Stomach (tissue), 9 donors: Measurements from ENCODE around the gene CD46. TPM values are rescaled to one million over a fixed set of nuclear protein-coding genes. Genes with fewer than 3 reads are reported as not detected.

Experiments
- DNase-seq, 2 donors: peaks; one replicate each; pipeline versions ENCODE4 v3.0.0 to v3.0.0-alpha.2; 2013 to 2019
- H3K27ac ChIP-seq, 5 donors: fragments of 200-600 bp in 4 of 5; sonication (generic) in 4 of 5; one replicate each; pipeline ENCODE4 v1.5.1; 2013 to 2019; ENCODE audit warnings: mild to moderate bottlenecking in 1 of 5, moderate library complexity in 1 of 5
- H3K27me3 ChIP-seq, 3 donors: fragments of 200-600 bp; sonication (generic); one replicate each; pipeline ENCODE4 v1.5.1; 2017 to 2019; ENCODE audit warnings: mixed run types in 1 of 3
- H3K36me3 ChIP-seq, 4 donors: fragments of 200-600 bp; sonication (generic); 1 replicate in 3 of 4; 2 replicates in 1 of 4; pipeline ENCODE4 v1.5.1; 2016 to 2019
- H3K4me1 ChIP-seq, 4 donors: fragments of 200-600 bp; sonication (generic); one replicate each; pipeline ENCODE4 v1.5.1; 2016 to 2019
- H3K4me3 ChIP-seq, 4 donors: fragments of 200-600 bp; sonication (generic) in 3 of 4; one replicate each; pipeline ENCODE4 v1.5.1; 2016 to 2019; ENCODE audit warnings: mild to moderate bottlenecking in 1 of 4
- H3K9me3 ChIP-seq, 4 donors: fragments of 200-600 bp; sonication (generic); one replicate each; pipeline ENCODE4 v1.5.1; 2016 to 2019
- CTCF ChIP-seq, 7 experiments: fragments of 450-650 bp in 4 of 7; fragments of 200-600 bp in 3 of 7; sonication (generic) in 3 of 7; IDR thresholded peaks; one replicate each; pipeline ENCODE4 v1.5.1; 2016 to 2019; ENCODE audit warnings: antibody characterized with exemption in 7 of 7, control low read depth in 2 of 7, mild to moderate bottlenecking in 1 of 7
- EP300 ChIP-seq: sonication (generic); formaldehyde crosslinking; IDR thresholded peaks from one replicate; pipeline ENCODE4 v1.6.1; 2017; ENCODE audit warnings: antibody characterized with exemption
- POLR2A ChIP-seq, 4 donors: fragments of 450-650 bp; IDR thresholded peaks; one replicate each; pipeline ENCODE4 v1.6.1; 2016; ENCODE audit warnings: antibody characterized with exemption in 4 of 4, control low read depth in 2 of 4, mild to moderate bottlenecking in 1 of 4, moderate library complexity in 1 of 4
- POLR2AphosphoS5 ChIP-seq, 3 donors: sonication (generic); formaldehyde crosslinking; IDR thresholded peaks; one replicate each; pipeline ENCODE4 v1.6.1; 2016; ENCODE audit warnings: antibody characterized with exemption in 3 of 3
- WGBS, 5 donors: extraction: QIAGEN DNeasy Blood & Tissue Kit in 3 of 5; methylation state at CpG; one replicate each; pipeline versions ENCODE4 v1.1.5 to v1.1.7; 2013 to 2018; 5-methylcytosine and 5-hydroxymethylcytosine counted together
- intact Hi-C: fragments of 100-400 bp; cut with DNase I; formaldehyde crosslinking; loops from one replicate; pipeline ENCODE4 v1.15.1; 2023; ENCODE audit warnings: low total_unique reads
- polyA plus RNA-seq, 3 donors: library from polyadenylated mRNA; stranded (reverse); fragments of 200-250 nt; gene quantifications; one replicate each; pipeline ENCODE4 v1.2.3, GENCODE V29; 2013
- small RNA-seq, 4 donors: library from RNA; depleted of rRNA; stranded (forward); fragments of <200 nt; gene quantifications; one replicate each; pipeline ENCODE3, GENCODE V24; 2016
- total RNA-seq, 5 donors: library from RNA; depleted of rRNA; stranded (reverse); fragments of >200 nt; gene quantifications; one replicate each; pipeline versions ENCODE4 v1.1.0 to v1.2.3, GENCODE V29; 2014 to 2016
- donor health status: healthy with polysubstance abuse.
- donor health status: Bipolar disorder and iron deficiency.
- donor health status: healthy.

CD46 gene
- total and polyA plus RNA-seq, 8 donors = 25.2 to 424 (median 96.5) TPM

GRCh38 chr1:207841901-207842300 lies 90.0 kb downstream of the CD46 start:
- peaks cover 24 to 86% (median 55%) of the 10 kb centered on the region in 4 donors for H3K4me1 ChIP-seq
- 44 to 67% (median 53%) methylated on average over 4 of the region's 4 CpGs for WGBS, 5 donors
- peaks cover 0 to 26% (median 3%) of the 10 kb centered on the region in 4 donors for H3K36me3 ChIP-seq
- TF ChIP-seq POLR2AphosphoS5 (IDR thresholded peaks at IDR 0.05) = no peak
- TF ChIP-seq POLR2A (IDR thresholded peaks at IDR 0.05) = no peak
- no peak for TF ChIP-seq EP300
- TF ChIP-seq CTCF (IDR thresholded peaks at IDR 0.05) = no peak
- H3K4me3 ChIP-seq = no peak overlapping the region
- no peak for DNase-seq
- no peaks in the 10 kb centered on the region for H3K27me3 ChIP-seq
- no peaks in the 10 kb centered on the region for H3K9me3 ChIP-seq
- peak overlapping the region in 1 of 5 donors; percentile 31 for H3K27ac ChIP-seq
- intact Hi-C loops = no loop called here

- intact Hi-C loops = no loop called here
- Histone ChIP-seq H3K4me1 (peaks cover 20 to 86% (median 51%) of the 10 kb centered on the region in 4 donors), H3K4me3 (no peak overlapping the region), H3K27ac (peak overlapping the region in 1 of 5 donors; percentile 31), H3K36me3 (peaks cover 0 to 28% (median 3%) of the 10 kb centered on the region in 4 donors), H3K9me3 (no peaks in the 10 kb centered on the region), H3K27me3 (no peaks in the 10 kb centered on the region)
- WGBS, 5 donors = 87 to 94% (median 90%) methylated on average over 6 of the region's 6 CpGs
- no peak for DNase-seq
- no peak for TF ChIP-seq CTCF (IDR thresholded peaks at IDR 0.05)
- no peak for TF ChIP-seq POLR2AphosphoS5 (IDR thresholded peaks at IDR 0.05)
- TF ChIP-seq POLR2A (IDR thresholded peaks at IDR 0.05) = no peak
- no peak for TF ChIP-seq EP300
Observed at GRCh38 chr1:207842506-207842905, 90.7 kb downstream of the CD46 start.

GRCh38 chr1:207844371-207844770 lies 92.5 kb downstream of the CD46 start:
- H3K36me3 ChIP-seq = peaks cover 0 to 28% (median 3%) of the 10 kb centered on the region in 4 donors
- intact Hi-C loops = no loop called here
- no peak for DNase-seq
- no peak overlapping the region for H3K4me3 ChIP-seq
- H3K27me3 ChIP-seq = no peaks in the 10 kb centered on the region
- no peak for TF ChIP-seq CTCF (IDR thresholded peaks at IDR 0.05)
- no peak for TF ChIP-seq EP300
- no peak for TF ChIP-seq POLR2A (IDR thresholded peaks at IDR 0.05)
- TF ChIP-seq POLR2AphosphoS5 (IDR thresholded peaks at IDR 0.05) = no peak
- peak overlapping the region in 1 of 5 donors; percentile 23 for H3K27ac ChIP-seq
- 51 to 83% (median 79%) methylated on average over 2 of the region's 2 CpGs for WGBS, 5 donors
- no peaks in the 10 kb centered on the region for H3K9me3 ChIP-seq
- peaks cover 24 to 86% (median 54%) of the 10 kb centered on the region in 4 donors for H3K4me1 ChIP-seq

Small RNA genes lying within 50 kb of the gene (small RNA-seq; reads per million reads assigned to genes)
- 0 reads per million in 4 donors for gene RNA5SP534

Other genes starting within 250 kb of the CD46 start
- gene CR1L, start 106.9 kb upstream of the CD46 start, total RNA-seq = 1 to 10 TPM in 1 of 5 donors, not detected in 4; 1.7 TPM
- gene CR1L, start 106.9 kb upstream of the CD46 start, polyA plus RNA-seq = not detected
- gene CD34, start 159.1 kb downstream of the CD46 start, total RNA-seq = 10 to 100 TPM in 4 of 5 donors, 1 to 10 TPM in 1; 9.4 to 31.2 (median 14.0) TPM
- 1 to 10 TPM; 3.2 to 9.2 (median 6.9) TPM for gene CD34, start 159.1 kb downstream of the CD46 start, polyA plus RNA-seq